Stimulated activated CD8-positive, alpha-beta memory T cell treated with anti-CD3 and anti-CD28 coated beads, Interleukin-4, amount 100 ng/mL, for 48 hours (primary cell): ENCODE measurements around the gene BNIP2.

ENCODE experiments used
- DNase-seq: peaks from one replicate; pipeline ENCODE4 v3.0.0-alpha.2; 2020

BNIP2 gene

GRCh38 chr15:59618406-59618805 lies 70.7 kb downstream of the BNIP2 start:
- DNase-seq, result no peak

- no peak for DNase-seq
These were observed 72.7 kb downstream of the BNIP2 start for GRCh38 chr15:59616379-59616778.

DNA sequence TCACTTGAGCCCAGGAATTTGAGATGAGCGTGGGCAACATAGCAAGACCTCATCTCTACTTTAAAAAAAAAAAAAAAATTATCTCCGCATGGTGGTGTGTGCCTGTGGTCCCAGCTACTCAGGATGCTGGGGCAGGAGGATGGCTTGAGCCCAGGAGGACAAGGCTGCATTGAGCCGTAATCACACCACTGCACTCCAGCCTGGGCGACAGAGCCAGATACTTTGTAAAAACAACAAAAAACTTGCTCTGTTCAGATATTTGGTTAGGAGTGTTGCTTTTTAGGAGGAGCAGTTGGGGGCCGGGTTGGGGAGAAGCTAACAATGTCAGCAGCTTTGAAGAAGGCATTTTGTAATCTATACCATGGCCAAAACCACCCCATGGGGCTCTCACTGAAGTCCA lies 73.5 kb downstream of the BNIP2 start:
- no peak for DNase-seq

DNA sequence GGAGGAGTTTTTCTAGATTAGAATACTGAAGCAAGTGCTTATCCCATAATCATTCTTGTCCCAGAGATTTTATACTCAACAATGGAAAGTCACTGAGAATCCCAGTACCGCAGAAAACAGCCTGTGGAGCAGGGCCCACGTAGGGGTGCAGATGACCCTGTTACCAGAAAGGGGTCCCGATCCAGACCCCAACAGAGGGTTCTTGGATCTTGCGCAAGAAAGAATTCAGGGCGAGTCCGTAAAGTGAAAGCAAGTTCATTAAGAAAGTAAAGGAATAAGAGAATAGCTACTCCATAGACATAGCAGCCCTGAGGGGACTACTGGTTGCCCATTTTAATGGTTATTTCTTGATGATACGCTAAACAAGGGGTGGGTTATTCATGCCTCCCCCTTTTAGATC lies 75.0 kb downstream of the BNIP2 start:
- DNase-seq, result no peak

- DNase-seq, result no peak
These were observed 77.6 kb downstream of the BNIP2 start, which contains the start of gene GCNT3 for GRCh38 chr15:59611276-59612260. GCNT3 (plus strand) TSS chr15:59611783; CDS start chr15:59618239, 6,456 bp downstream.

- no peak for DNase-seq
These were observed 79.1 kb downstream of the BNIP2 start for GRCh38 chr15:59609730-59610712.
